Activated CD4-positive, alpha-beta memory T cell treated with anti-CD3 and anti-CD28 coated beads, Interleukin-2, amount 10 ng/mL, durations not matched to agents 7 days and 5 days (primary cell): ENCODE measurements around the gene HNRNPD. TPM values are rescaled to one million over a fixed set of nuclear protein-coding genes. Genes with fewer than 3 reads are reported as not detected.
A peak's percentile ranks its signal among the peaks of the same experiment; 100 is the strongest.
"Not testable (repeated sequence)": the region's sequence is repeated elsewhere in the genome, so short reads cannot be mapped to it uniquely, and the experiment has no call there.

Experiments used
- CTCF ChIA-PET: fragments of 350-600 bp; sonication (Branson Sonifier 250); formaldehyde crosslinking; loops from one replicate; lab custom pipeline; 2021; ENCODE audit warnings: antibody characterized with exemption, inconsistent platforms; lab: Charles Lee
- POLR2A ChIA-PET: fragments of 350-600 bp; sonication (Branson Sonifier 250); formaldehyde crosslinking; loops from one replicate; lab custom pipeline; 2021; ENCODE audit warnings: antibody characterized with exemption; lab: Charles Lee
- DNase-seq: peaks from one replicate; pipeline ENCODE4 v3.0.0-alpha.2; 2020
- H3K27ac Mint-ChIP-seq: one replicate; pipeline ENCODE4 v1.8.0; 2021; ENCODE audit warnings: mild to moderate bottlenecking, mixed read lengths
- H3K27me3 Mint-ChIP-seq: one replicate; pipeline ENCODE4 v1.8.0; 2021; ENCODE audit warnings: mixed read lengths
- H3K36me3 Mint-ChIP-seq: one replicate; pipeline ENCODE4 v1.8.0; 2021; ENCODE audit warnings: low read depth, mixed read lengths
- H3K4me1 Mint-ChIP-seq: one replicate; pipeline ENCODE4 v1.8.0; 2021; ENCODE audit warnings: mixed read lengths
- H3K4me3 Mint-ChIP-seq: one replicate; pipeline ENCODE4 v1.8.0; 2021; ENCODE audit warnings: mild to moderate bottlenecking, mixed read lengths
- H3K9me3 Mint-ChIP-seq: one replicate; pipeline ENCODE4 v1.8.0; 2021; ENCODE audit warnings: mixed read lengths
- total RNA-seq, 2 experiments: library from RNA; stranded (reverse); gene quantifications; one replicate each; pipeline ENCODE4 v1.2.3, GENCODE V29; 2021

Gene HNRNPD, protein sequence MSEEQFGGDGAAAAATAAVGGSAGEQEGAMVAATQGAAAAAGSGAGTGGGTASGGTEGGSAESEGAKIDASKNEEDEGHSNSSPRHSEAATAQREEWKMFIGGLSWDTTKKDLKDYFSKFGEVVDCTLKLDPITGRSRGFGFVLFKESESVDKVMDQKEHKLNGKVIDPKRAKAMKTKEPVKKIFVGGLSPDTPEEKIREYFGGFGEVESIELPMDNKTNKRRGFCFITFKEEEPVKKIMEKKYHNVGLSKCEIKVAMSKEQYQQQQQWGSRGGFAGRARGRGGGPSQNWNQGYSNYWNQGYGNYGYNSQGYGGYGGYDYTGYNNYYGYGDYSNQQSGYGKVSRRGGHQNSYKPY
- 100 to 1,000 TPM; 355 to 366 TPM for total RNA-seq

DNA sequence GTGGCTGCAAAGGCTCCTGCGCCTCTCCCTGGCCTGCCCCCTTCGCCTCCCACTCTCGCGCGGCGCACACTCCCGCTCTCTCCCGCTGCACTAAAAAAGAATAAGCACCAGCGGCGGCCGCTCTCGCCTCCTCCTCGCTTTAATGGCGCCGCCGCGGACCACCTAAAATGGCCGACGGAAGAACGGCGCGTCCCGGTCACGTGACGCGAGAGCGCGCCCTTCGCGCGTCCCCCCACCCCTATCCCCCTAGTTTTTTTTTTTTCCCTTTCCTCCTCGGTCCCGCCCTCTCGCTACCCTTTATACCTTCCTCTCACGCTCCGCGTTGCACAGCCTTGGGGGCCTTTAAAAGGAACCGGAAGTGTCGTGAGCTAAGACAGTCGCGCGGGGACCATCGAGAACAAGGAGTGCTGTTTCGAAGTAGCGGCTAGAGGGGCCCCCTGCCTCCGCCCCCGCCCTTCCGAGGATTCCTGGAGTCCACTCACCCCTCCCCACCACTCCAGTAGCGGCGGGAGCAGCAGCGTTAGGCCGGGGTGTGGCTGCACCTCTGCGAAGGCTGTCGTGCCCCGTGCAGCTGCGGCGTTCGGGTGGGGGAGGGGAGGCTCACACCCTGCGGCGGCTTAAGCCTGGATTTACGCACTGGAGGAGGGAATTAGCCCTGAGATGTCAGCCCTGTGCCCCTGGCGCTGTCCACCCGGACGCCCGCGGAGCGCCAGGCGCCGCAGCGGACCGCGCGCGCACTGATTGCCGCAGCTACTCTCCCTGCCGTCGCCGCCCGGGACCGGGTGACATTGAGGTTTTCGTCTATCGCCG lies at the start of gene HNRNPD:
HNRNPD (minus strand) TSS at position 176 of the 810 bp plus-strand sequence. CDS start 313 bp downstream, outside the sequence.
- peak; percentile 94 for DNase-seq
- peak within 1 kb of the TSS; percentile 95 for H3K4me3 Mint-ChIP-seq
- POLR2A ChIA-PET = interaction anchor here (0.6 to 12.4 kb wide), 14 partner anchors 11 to 902 kb away, joined by 3 to 313 read pairs (median 3); partner anchors contain the start of genes ENOPH1, HNRNPDL and RASGEF1B
- CTCF ChIA-PET = interaction anchor here (0.6 to 2.9 kb wide), 9 partner anchors 13 to 1082 kb away, joined by 3 to 39 read pairs (median 3); partner anchors contain the start of genes HELQ, HNRNPDL and MRPS18C
- H3K9me3 Mint-ChIP-seq = no peaks in the 10 kb centered on the region
- peaks cover 64% of the 10 kb centered on the region for H3K36me3 Mint-ChIP-seq
- H3K27ac Mint-ChIP-seq = peak within 1 kb of the TSS; percentile 96
- no peaks in the 10 kb centered on the region for H3K27me3 Mint-ChIP-seq
- H3K4me1 Mint-ChIP-seq = peaks cover 40% of the 10 kb centered on the region

GRCh38 chr4:82422616-82423015 lies 48.8 kb upstream of the HNRNPD start:
- H3K4me3 Mint-ChIP-seq = no peak overlapping the region
- ChIA-PET POLR2A (interaction anchor here (1.1 to 5.1 kb wide), 8 partner anchors 38 to 1063 kb away, joined by 3 to 30 read pairs (median 4); partner anchors contain the start of gene HNRNPD), CTCF (no interaction called here)
- no peak overlapping the region for H3K27ac Mint-ChIP-seq
- H3K4me1 Mint-ChIP-seq = peaks cover 32% of the 10 kb centered on the region
- DNase-seq = no peak
- H3K36me3 Mint-ChIP-seq = peaks cover 57% of the 10 kb centered on the region
- H3K9me3 Mint-ChIP-seq = no peaks in the 10 kb centered on the region
- peaks cover 8% of the 10 kb centered on the region for H3K27me3 Mint-ChIP-seq

GRCh38 chr4:82421796-82422560 lies 48.2 kb upstream of the HNRNPD start:
- Mint-ChIP-seq H3K9me3 (no peaks in the 10 kb centered on the region), H3K36me3 (peaks cover 51% of the 10 kb centered on the region), H3K27ac (no peak overlapping the region), H3K27me3 (peaks cover 12% of the 10 kb centered on the region), H3K4me3 (no peak overlapping the region), H3K4me1 (peaks cover 26% of the 10 kb centered on the region)
- no peak for DNase-seq
- CTCF ChIA-PET = interaction anchor here (0.6 kb wide), 1 partner anchor 12 kb away, joined by 4 read pairs; no protein-coding TSS in a partner anchor
- POLR2A ChIA-PET = interaction anchor here (0.6 to 5.1 kb wide), 9 partner anchors 38 to 1064 kb away, joined by 3 to 30 read pairs (median 4); partner anchors contain the start of gene HNRNPD

- peaks cover 24% of the 10 kb centered on the region for H3K27me3 Mint-ChIP-seq
- no peak for DNase-seq
- H3K4me1 Mint-ChIP-seq = peaks cover 6% of the 10 kb centered on the region
- H3K4me3 Mint-ChIP-seq = no peak overlapping the region
- peaks cover 26% of the 10 kb centered on the region for H3K36me3 Mint-ChIP-seq
- POLR2A ChIA-PET = interaction anchor here (0.7 to 2.7 kb wide), 7 partner anchors 9 to 89 kb away, joined by 3 to 19 read pairs (median 3); partner anchors contain the start of genes ENOPH1, HNRNPD and HNRNPDL
- CTCF ChIA-PET = interaction anchor here (0.6 to 1.8 kb wide), 3 partner anchors 10 to 56 kb away, joined by 3 to 6 read pairs (median 4); no protein-coding TSS in a partner anchor
- no peak overlapping the region for H3K27ac Mint-ChIP-seq
- H3K9me3 Mint-ChIP-seq = no peaks in the 10 kb centered on the region
Observed at GRCh38 chr4:82419451-82419850, 45.7 kb upstream of the HNRNPD start.

DNA sequence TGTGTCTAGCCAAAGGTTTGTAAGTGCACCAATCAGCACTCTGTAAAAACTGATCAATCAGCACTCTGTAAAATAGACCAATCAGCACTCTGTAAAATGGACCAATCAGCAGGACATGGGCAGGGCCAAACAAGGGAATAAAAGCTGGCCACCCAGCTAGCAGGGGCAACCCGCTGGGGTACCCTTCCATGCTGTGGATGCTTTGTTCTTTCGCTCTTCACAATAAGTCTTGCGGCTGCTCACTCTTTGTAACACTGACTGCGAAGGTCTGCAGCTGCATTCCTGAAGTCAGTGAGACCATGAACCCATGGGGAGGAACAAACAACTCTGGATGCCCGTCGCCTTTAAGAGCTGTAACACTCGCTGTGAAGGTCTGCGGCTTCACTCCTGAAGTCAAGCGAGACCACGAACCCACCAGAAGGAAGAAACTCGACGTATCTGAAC lies 42.2 kb upstream of the HNRNPD start:
- H3K27me3 Mint-ChIP-seq = peaks cover 24% of the 10 kb centered on the region
- no peak overlapping the region for H3K4me3 Mint-ChIP-seq
- ChIA-PET CTCF (no interaction called here), POLR2A (interaction anchor here (1.3 to 2.7 kb wide), 3 partner anchors 8 to 44 kb away, joined by 3 to 15 read pairs (median 7); partner anchors contain the start of gene HNRNPDL)
- H3K9me3 Mint-ChIP-seq = no peaks in the 10 kb centered on the region
- no peak overlapping the region for H3K27ac Mint-ChIP-seq
- H3K4me1 Mint-ChIP-seq = no peaks in the 10 kb centered on the region
- no peak for DNase-seq
- no peaks in the 10 kb centered on the region for H3K36me3 Mint-ChIP-seq

DNA sequence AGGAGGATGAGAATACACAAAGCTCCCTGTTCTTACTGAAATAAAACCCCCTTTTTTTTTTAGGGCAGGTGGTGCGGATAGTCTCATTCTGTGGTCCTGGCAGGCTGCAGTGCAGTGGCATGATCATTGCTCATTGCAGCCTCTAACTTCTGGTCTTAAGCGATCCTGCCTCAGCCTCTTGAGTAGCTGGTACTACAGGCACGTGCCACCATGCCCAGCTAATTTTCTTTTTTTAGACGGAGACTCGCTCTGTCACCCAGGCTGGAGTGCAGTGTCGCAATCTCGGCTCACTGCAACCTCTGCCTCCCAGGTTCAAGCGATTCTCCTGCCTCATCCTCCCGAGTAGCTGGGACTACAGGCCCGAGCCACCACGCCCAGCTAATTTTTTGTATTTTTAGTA lies 41.3 kb upstream of the HNRNPD start:
- H3K36me3 Mint-ChIP-seq, CTCF ChIA-PET, H3K27ac Mint-ChIP-seq, H3K4me3 Mint-ChIP-seq, H3K9me3 Mint-ChIP-seq, H3K4me1 Mint-ChIP-seq, DNase-seq: not testable (repeated sequence)
- H3K27me3 Mint-ChIP-seq = peaks cover 24% of the 10 kb centered on the region
- POLR2A ChIA-PET = interaction anchor here (1.3 to 2.7 kb wide), 3 partner anchors 9 to 43 kb away, joined by 3 to 15 read pairs (median 7); partner anchors contain the start of gene HNRNPDL

DNA sequence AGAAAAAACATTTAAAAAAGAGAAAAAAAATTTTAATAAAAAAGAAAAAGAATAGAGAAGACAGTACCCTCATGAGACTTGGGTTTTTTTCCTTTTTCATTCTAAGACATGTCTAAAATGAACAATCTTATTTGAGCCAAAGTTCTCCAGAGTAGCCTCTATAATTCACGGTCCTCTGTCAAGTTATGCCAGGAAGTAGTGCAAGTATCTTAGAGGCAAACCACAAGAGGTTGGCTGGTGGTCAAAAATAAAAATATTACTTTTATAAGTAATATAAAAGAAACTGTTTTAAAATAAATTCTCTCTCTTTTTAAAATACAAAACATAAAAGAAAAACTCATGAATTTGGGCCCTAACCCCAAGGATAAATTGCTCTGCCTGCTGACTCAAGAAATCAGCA lies 29.9 kb upstream of the HNRNPD start:
- no peak overlapping the region for H3K4me3 Mint-ChIP-seq
- H3K27me3 Mint-ChIP-seq = peaks cover 6% of the 10 kb centered on the region
- ChIA-PET CTCF (no interaction called here), POLR2A (no interaction called here)
- DNase-seq = no peak
- H3K9me3 Mint-ChIP-seq = no peaks in the 10 kb centered on the region
- H3K36me3 Mint-ChIP-seq = no peaks in the 10 kb centered on the region
- no peak overlapping the region for H3K27ac Mint-ChIP-seq
- H3K4me1 Mint-ChIP-seq = no peaks in the 10 kb centered on the region

DNA sequence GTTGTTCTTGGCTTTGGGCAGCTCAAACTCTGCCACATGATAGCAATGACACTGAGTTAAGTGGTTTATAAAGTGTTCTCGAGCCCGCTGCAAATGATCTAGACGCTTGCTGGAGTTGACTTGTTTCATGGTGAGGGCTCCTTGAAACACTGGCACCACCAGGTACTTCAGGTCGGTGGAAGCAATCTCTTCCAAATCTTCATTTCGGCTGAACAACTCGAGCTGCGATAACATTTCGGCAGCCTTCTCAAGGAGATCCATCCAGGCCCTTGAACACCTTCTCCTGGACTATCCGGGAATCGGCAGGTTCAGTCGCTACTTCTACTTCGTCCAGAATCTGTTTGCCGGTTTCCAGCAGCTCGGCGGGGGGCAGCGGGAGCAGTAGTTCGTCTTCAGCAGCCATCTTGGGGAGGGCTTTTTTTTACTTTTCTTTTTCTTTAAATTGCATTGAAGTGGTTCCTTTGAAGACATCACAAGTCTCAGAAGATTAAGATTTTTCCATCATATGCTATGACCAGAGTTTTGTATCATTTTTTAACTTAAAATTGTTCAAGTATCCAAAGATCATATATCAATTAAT lies 28.5 kb upstream of the HNRNPD start:
- H3K9me3 Mint-ChIP-seq = no peaks in the 10 kb centered on the region
- ChIA-PET CTCF (no interaction called here), POLR2A (no interaction called here)
- H3K27me3 Mint-ChIP-seq = peaks cover 8% of the 10 kb centered on the region
- no peaks in the 10 kb centered on the region for H3K36me3 Mint-ChIP-seq
- H3K4me3 Mint-ChIP-seq = no peak overlapping the region
- H3K27ac Mint-ChIP-seq = no peak overlapping the region
- DNase-seq = no peak
- no peaks in the 10 kb centered on the region for H3K4me1 Mint-ChIP-seq

- DNase-seq = no peak
- ChIA-PET POLR2A (no interaction called here), CTCF (no interaction called here)
- Mint-ChIP-seq H3K9me3 (no peaks in the 10 kb centered on the region), H3K27me3 (peaks cover 8% of the 10 kb centered on the region), H3K27ac (no peak overlapping the region), H3K4me1 (no peaks in the 10 kb centered on the region), H3K4me3 (no peak overlapping the region), H3K36me3 (no peaks in the 10 kb centered on the region)
Observed at GRCh38 chr4:82401600-82401999, 27.8 kb upstream of the HNRNPD start.

- Mint-ChIP-seq H3K27me3 (peaks cover 8% of the 10 kb centered on the region), H3K36me3 (no peaks in the 10 kb centered on the region), H3K4me1 (no peaks in the 10 kb centered on the region), H3K9me3 (no peaks in the 10 kb centered on the region), H3K4me3 (no peak overlapping the region), H3K27ac (no peak overlapping the region)
- POLR2A ChIA-PET = interaction anchor here (1.8 kb wide), 1 partner anchor 13 kb away, joined by 5 read pairs; no protein-coding TSS in a partner anchor
- no peak for DNase-seq
- CTCF ChIA-PET = interaction anchor here (0.6 kb wide), 1 partner anchor 11 kb away, joined by 3 read pairs; no protein-coding TSS in a partner anchor
Observed at GRCh38 chr4:82398263-82398662, 24.5 kb upstream of the HNRNPD start.

- Mint-ChIP-seq H3K9me3 (no peaks in the 10 kb centered on the region), H3K4me3 (no peak overlapping the region), H3K4me1 (no peaks in the 10 kb centered on the region), H3K36me3 (no peaks in the 10 kb centered on the region), H3K27me3 (peaks cover 8% of the 10 kb centered on the region), H3K27ac (no peak overlapping the region)
- POLR2A ChIA-PET = interaction anchor here (1.3 to 1.8 kb wide), 2 partner anchors 12 to 23 kb away, joined by 3 to 5 read pairs; partner anchors contain the start of gene HNRNPD
- DNase-seq = no peak
- CTCF ChIA-PET = interaction anchor here (0.6 to 0.7 kb wide), 4 partner anchors 11 to 1046 kb away, joined by 3 read pairs; no protein-coding TSS in a partner anchor
Observed at GRCh38 chr4:82397527-82397926, 23.7 kb upstream of the HNRNPD start.
